ENCODE measurements around the gene BOC.

The BOC gene

GRCh38 chr3:113213896-113214587, 2.7 kb downstream of the BOC start:
- peaks cover 4% of the 10 kb centered on the region for H3K4me1 ChIP-seq (ENCODE audit: control insufficient read depth, insufficient read depth, low read length, poor library complexity, severe bottlenecking)
- peaks cover 3% of the 10 kb centered on the region for H3K27me3 ChIP-seq (replicated peaks; ENCODE audit: control insufficient read depth, insufficient read depth, low read length, poor library complexity, severe bottlenecking)
- H3K27ac ChIP-seq (ENCODE audit: insufficient read depth, low read length, poor library complexity, severe bottlenecking) = no peak overlapping the region
- H3K9me3 ChIP-seq (ENCODE audit: control insufficient read depth, low read length) = no peaks in the 10 kb centered on the region
- DNase-seq = no peak
- no peak overlapping the region for H3K4me3 ChIP-seq (ENCODE audit: insufficient read depth, low read depth, low read length, poor library complexity, severe bottlenecking)
- no peaks in the 10 kb centered on the region for H3K36me3 ChIP-seq (ENCODE audit: control insufficient read depth, insufficient read depth, low read length)

- H3K36me3 ChIP-seq (ENCODE audit: control insufficient read depth, insufficient read depth, low read length) = no peaks in the 10 kb centered on the region
- no peak for DNase-seq
- no peaks in the 10 kb centered on the region for H3K9me3 ChIP-seq (ENCODE audit: control insufficient read depth, low read length)
- peaks cover 3% of the 10 kb centered on the region for H3K27me3 ChIP-seq (replicated peaks; ENCODE audit: control insufficient read depth, insufficient read depth, low read length, poor library complexity, severe bottlenecking)
- no peak overlapping the region for H3K27ac ChIP-seq (ENCODE audit: insufficient read depth, low read length, poor library complexity, severe bottlenecking)
- H3K4me1 ChIP-seq (ENCODE audit: control insufficient read depth, insufficient read depth, low read length, poor library complexity, severe bottlenecking) = peaks cover 4% of the 10 kb centered on the region
- no peak overlapping the region for H3K4me3 ChIP-seq (ENCODE audit: insufficient read depth, low read depth, low read length, poor library complexity, severe bottlenecking)
Observed at GRCh38 chr3:113214917-113215595, 3.7 kb downstream of the BOC start.

- H3K27me3 ChIP-seq (replicated peaks; ENCODE audit: control insufficient read depth, insufficient read depth, low read length, poor library complexity, severe bottlenecking) = no peaks in the 10 kb centered on the region
Observed at GRCh38 chr3:113216393-113216792, 5.0 kb downstream of the BOC start.

GRCh38 chr3:113218011-113218680, 6.8 kb downstream of the BOC start:
- Histone ChIP-seq H3K27ac (ENCODE audit: insufficient read depth, low read length, poor library complexity, severe bottlenecking) (no peak overlapping the region), H3K9me3 (ENCODE audit: control insufficient read depth, low read length) (no peaks in the 10 kb centered on the region), H3K36me3 (ENCODE audit: control insufficient read depth, insufficient read depth, low read length) (no peaks in the 10 kb centered on the region), H3K4me3 (ENCODE audit: insufficient read depth, low read depth, low read length, poor library complexity, severe bottlenecking) (no peak overlapping the region), H3K4me1 (ENCODE audit: control insufficient read depth, insufficient read depth, low read length, poor library complexity, severe bottlenecking) (no peaks in the 10 kb centered on the region), H3K27me3 (replicated peaks; ENCODE audit: control insufficient read depth, insufficient read depth, low read length, poor library complexity, severe bottlenecking) (no peaks in the 10 kb centered on the region)
- DNase-seq = no peak

More at GRCh38 chr3:113216393-113216792, 5.0 kb downstream of the BOC start:
- H3K9me3 ChIP-seq (ENCODE audit: control insufficient read depth, low read length) = no peaks in the 10 kb centered on the region
- H3K4me3 ChIP-seq (ENCODE audit: insufficient read depth, low read depth, low read length, poor library complexity, severe bottlenecking) = no peak overlapping the region
- no peak overlapping the region for H3K27ac ChIP-seq (ENCODE audit: insufficient read depth, low read length, poor library complexity, severe bottlenecking)
- no peaks in the 10 kb centered on the region for H3K36me3 ChIP-seq (ENCODE audit: control insufficient read depth, insufficient read depth, low read length)
- DNase-seq = no peak
- H3K4me1 ChIP-seq (ENCODE audit: control insufficient read depth, insufficient read depth, low read length, poor library complexity, severe bottlenecking) = peaks cover 4% of the 10 kb centered on the region

- Histone ChIP-seq H3K36me3 (ENCODE audit: control insufficient read depth, insufficient read depth, low read length) (no peaks in the 10 kb centered on the region), H3K27me3 (replicated peaks; ENCODE audit: control insufficient read depth, insufficient read depth, low read length, poor library complexity, severe bottlenecking) (no peaks in the 10 kb centered on the region), H3K9me3 (ENCODE audit: control insufficient read depth, low read length) (no peaks in the 10 kb centered on the region), H3K4me1 (ENCODE audit: control insufficient read depth, insufficient read depth, low read length, poor library complexity, severe bottlenecking) (no peaks in the 10 kb centered on the region), H3K27ac (ENCODE audit: insufficient read depth, low read length, poor library complexity, severe bottlenecking) (no peak overlapping the region), H3K4me3 (ENCODE audit: insufficient read depth, low read depth, low read length, poor library complexity, severe bottlenecking) (no peak overlapping the region)
- DNase-seq = no peak
Observed at GRCh38 chr3:113218681-113219045, 7.3 kb downstream of the BOC start.

GRCh38 chr3:113219605-113220300, 8.4 kb downstream of the BOC start:
- no peak for DNase-seq
- H3K27ac ChIP-seq (ENCODE audit: insufficient read depth, low read length, poor library complexity, severe bottlenecking) = no peak overlapping the region
- no peaks in the 10 kb centered on the region for H3K27me3 ChIP-seq (replicated peaks; ENCODE audit: control insufficient read depth, insufficient read depth, low read length, poor library complexity, severe bottlenecking)
- H3K4me1 ChIP-seq (ENCODE audit: control insufficient read depth, insufficient read depth, low read length, poor library complexity, severe bottlenecking) = peaks cover 4% of the 10 kb centered on the region
- no peak overlapping the region for H3K4me3 ChIP-seq (ENCODE audit: insufficient read depth, low read depth, low read length, poor library complexity, severe bottlenecking)
- no peaks in the 10 kb centered on the region for H3K36me3 ChIP-seq (ENCODE audit: control insufficient read depth, insufficient read depth, low read length)
- no peaks in the 10 kb centered on the region for H3K9me3 ChIP-seq (ENCODE audit: control insufficient read depth, low read length)

GRCh38 chr3:113220721-113221120, 9.4 kb downstream of the BOC start:
- no peak for DNase-seq
- no peak overlapping the region for H3K27ac ChIP-seq (ENCODE audit: insufficient read depth, low read length, poor library complexity, severe bottlenecking)
- no peaks in the 10 kb centered on the region for H3K27me3 ChIP-seq (replicated peaks; ENCODE audit: control insufficient read depth, insufficient read depth, low read length, poor library complexity, severe bottlenecking)
- H3K36me3 ChIP-seq (ENCODE audit: control insufficient read depth, insufficient read depth, low read length) = no peaks in the 10 kb centered on the region
- H3K9me3 ChIP-seq (ENCODE audit: control insufficient read depth, low read length) = no peaks in the 10 kb centered on the region
- peaks cover 4% of the 10 kb centered on the region for H3K4me1 ChIP-seq (ENCODE audit: control insufficient read depth, insufficient read depth, low read length, poor library complexity, severe bottlenecking)
- H3K4me3 ChIP-seq (ENCODE audit: insufficient read depth, low read depth, low read length, poor library complexity, severe bottlenecking) = no peak overlapping the region

- Histone ChIP-seq H3K4me1 (ENCODE audit: control insufficient read depth, insufficient read depth, low read length, poor library complexity, severe bottlenecking) (peaks cover 4% of the 10 kb centered on the region), H3K27ac (ENCODE audit: insufficient read depth, low read length, poor library complexity, severe bottlenecking) (no peak overlapping the region), H3K4me3 (ENCODE audit: insufficient read depth, low read depth, low read length, poor library complexity, severe bottlenecking) (no peak overlapping the region), H3K36me3 (ENCODE audit: control insufficient read depth, insufficient read depth, low read length) (no peaks in the 10 kb centered on the region), H3K9me3 (ENCODE audit: control insufficient read depth, low read length) (no peaks in the 10 kb centered on the region), H3K27me3 (replicated peaks; ENCODE audit: control insufficient read depth, insufficient read depth, low read length, poor library complexity, severe bottlenecking) (no peaks in the 10 kb centered on the region)
- no peak for DNase-seq
Observed at GRCh38 chr3:113221721-113222257, 10.4 kb downstream of the BOC start.

GRCh38 chr3:113222451-113223086, 11.2 kb downstream of the BOC start:
- Histone ChIP-seq H3K4me1 (ENCODE audit: control insufficient read depth, insufficient read depth, low read length, poor library complexity, severe bottlenecking) (peaks cover 4% of the 10 kb centered on the region), H3K36me3 (ENCODE audit: control insufficient read depth, insufficient read depth, low read length) (no peaks in the 10 kb centered on the region), H3K4me3 (ENCODE audit: insufficient read depth, low read depth, low read length, poor library complexity, severe bottlenecking) (no peak overlapping the region), H3K27ac (ENCODE audit: insufficient read depth, low read length, poor library complexity, severe bottlenecking) (no peak overlapping the region), H3K27me3 (replicated peaks; ENCODE audit: control insufficient read depth, insufficient read depth, low read length, poor library complexity, severe bottlenecking) (no peaks in the 10 kb centered on the region), H3K9me3 (ENCODE audit: control insufficient read depth, low read length) (no peaks in the 10 kb centered on the region)
- DNase-seq = no peak
